ENCODE data around the gene SNED1.

Gene SNED1

DNA sequence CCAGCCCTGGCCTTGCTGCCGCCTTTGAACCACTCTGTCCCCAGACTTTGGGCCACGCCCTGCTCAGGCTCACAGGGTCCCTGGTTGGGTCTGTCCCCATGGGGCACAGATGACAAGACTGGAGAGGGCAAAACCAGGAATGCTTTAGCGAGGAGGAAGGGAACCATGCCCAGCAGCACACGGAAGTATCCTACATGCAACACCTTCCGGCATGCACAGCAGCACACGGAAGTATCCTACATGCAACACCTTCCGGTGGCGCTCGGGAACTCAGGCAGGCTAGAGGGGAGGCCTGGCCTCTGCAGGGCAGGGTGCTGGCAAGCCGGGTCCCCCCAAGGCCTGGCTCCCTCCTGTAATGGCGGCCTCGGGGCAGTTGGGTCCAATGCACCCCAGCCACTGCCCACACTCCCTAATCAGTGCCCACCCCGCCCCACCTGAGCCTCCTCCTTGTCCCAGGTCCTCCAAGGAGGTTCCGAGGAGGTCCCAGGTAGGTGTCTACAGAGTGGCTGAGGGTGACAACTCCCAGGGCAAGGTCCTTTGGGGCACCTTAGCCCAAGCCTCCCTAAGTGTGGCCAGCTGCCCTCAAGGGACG is 33.6 kb upstream of the SNED1 start:
- TF ChIP-seq, protein P1, sequence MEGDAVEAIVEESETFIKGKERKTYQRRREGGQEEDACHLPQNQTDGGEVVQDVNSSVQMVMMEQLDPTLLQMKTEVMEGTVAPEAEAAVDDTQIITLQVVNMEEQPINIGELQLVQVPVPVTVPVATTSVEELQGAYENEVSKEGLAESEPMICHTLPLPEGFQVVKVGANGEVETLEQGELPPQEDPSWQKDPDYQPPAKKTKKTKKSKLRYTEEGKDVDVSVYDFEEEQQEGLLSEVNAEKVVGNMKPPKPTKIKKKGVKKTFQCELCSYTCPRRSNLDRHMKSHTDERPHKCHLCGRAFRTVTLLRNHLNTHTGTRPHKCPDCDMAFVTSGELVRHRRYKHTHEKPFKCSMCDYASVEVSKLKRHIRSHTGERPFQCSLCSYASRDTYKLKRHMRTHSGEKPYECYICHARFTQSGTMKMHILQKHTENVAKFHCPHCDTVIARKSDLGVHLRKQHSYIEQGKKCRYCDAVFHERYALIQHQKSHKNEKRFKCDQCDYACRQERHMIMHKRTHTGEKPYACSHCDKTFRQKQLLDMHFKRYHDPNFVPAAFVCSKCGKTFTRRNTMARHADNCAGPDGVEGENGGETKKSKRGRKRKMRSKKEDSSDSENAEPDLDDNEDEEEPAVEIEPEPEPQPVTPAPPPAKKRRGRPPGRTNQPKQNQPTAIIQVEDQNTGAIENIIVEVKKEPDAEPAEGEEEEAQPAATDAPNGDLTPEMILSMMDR (IDR thresholded peaks at IDR 0.05; ENCODE audit: low read depth, low read length), result no peak
- Histone ChIP-seq H3K27me3 (no peaks in the 10 kb centered on the region), H3K36me3 (no peaks in the 10 kb centered on the region), H3K4me3 (ENCODE audit: low read depth, low read length) (no peak overlapping the region), H3K4me1 (peaks cover 6% of the 10 kb centered on the region), H3K9me3 (no peaks in the 10 kb centered on the region)
- peak; percentile 11 for DNase-seq

DNA sequence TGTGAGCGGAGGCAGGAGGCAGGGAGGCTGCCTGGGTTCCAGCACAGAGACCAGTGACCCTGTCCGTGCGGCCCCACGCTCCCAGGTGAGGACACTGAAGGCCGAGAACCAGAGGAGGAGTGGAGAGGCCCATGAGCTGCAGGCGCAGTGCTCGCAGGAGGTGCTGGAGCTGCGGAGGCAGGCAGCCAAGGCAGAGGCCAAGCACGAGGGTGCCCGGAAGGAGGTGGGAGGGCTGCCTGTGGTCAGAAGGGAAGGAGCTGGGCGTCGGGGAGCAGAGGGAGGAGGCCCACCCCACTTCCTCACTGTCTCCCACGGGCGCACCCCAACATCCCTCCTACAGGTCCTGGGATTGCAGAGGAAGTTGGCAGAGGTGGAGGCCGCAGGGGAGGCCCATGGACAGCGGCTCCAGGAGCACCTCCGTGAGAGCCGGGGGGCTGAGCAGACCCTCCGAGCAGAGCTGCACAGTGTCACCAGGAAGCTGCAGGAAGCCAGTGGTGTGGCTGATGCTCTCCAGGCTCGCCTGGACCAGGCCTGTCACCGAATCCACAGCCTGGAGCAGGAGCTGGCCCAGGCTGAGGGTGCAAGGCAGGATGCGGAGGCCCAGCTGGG is 33.0 kb upstream of the SNED1 start:
- TF ChIP-seq, protein P1 (IDR thresholded peaks at IDR 0.05; ENCODE audit: low read depth, low read length), result no peak
- no peak for DNase-seq

DNA sequence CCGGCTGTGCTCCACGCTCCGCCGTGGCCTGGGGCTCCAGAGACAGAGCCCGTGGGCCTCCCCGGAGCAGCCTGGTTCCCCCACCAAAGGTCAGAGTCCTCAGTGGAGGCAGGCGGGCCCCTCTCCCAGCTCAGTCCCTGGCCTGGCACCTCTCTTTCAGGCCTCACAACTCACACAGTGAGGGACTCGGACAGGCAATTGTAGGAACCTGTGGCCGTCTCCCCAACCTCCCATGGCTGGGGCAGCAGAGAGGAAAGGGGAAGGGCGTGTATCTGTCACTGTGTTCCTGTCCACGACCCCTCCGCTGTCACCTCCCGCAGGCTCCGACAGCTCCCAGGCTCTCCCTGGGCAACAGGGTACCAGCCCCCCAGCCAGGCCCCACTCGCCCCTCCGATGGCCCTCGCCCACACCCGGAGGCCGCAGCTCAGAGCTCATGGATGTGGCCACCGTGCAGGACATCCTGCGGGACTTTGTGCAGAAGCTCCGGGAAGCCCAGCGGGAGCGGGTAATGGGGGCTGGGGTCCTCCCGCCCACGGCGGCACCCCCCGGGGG is 32.4 kb upstream of the SNED1 start:
- TF ChIP-seq, protein P1 (IDR thresholded peaks at IDR 0.05; ENCODE audit: low read depth, low read length), result no peak
- no peaks in the 10 kb centered on the region; the same call in 1 of the 2 replicates for H3K4me1 ChIP-seq
- H3K4me3 ChIP-seq (ENCODE audit: low read depth, low read length), result no peak overlapping the region
- no peaks in the 10 kb centered on the region for H3K9me3 ChIP-seq
- no peaks in the 10 kb centered on the region for H3K27me3 ChIP-seq
- H3K36me3 ChIP-seq, result no peaks in the 10 kb centered on the region
- DNase-seq, result no peak

More for the DNA sequence above, 33.0 kb upstream of the SNED1 start:
- H3K27me3 ChIP-seq, result no peaks in the 10 kb centered on the region
- H3K4me3 ChIP-seq (ENCODE audit: low read depth, low read length), result no peak overlapping the region
- no peaks in the 10 kb centered on the region for H3K36me3 ChIP-seq
- H3K9me3 ChIP-seq, result no peaks in the 10 kb centered on the region
- peaks cover 2% of the 10 kb centered on the region for H3K4me1 ChIP-seq

DNA sequence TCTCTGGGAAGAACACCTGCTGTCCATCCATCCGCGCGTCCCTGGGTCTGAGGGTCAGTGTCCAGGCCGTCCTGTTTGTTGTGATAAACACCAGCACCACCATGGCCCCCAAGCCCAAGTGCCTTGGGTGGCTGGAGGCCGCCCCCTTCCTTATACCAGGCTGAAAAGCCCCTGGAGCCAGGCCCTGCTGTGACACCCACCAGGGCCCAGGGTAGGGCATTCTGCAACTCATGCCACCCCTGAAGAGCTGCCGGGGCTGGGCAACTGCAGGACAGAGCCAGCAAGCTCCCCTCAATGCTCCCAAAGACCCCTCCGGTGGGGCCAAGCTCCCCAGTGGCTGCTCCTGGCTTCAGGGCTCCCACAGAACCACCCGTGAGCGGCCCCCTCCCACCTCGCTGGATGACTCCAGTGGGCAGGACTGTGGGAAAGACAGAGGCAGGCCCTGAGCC is 31.9 kb upstream of the SNED1 start:
- TF ChIP-seq, protein P1 (IDR thresholded peaks at IDR 0.05; ENCODE audit: low read depth, low read length), result no peak
- H3K27me3 ChIP-seq, result no peaks in the 10 kb centered on the region
- no peaks in the 10 kb centered on the region for H3K36me3 ChIP-seq
- no peaks in the 10 kb centered on the region; the same call in 1 of the 2 replicates for H3K4me1 ChIP-seq
- no peaks in the 10 kb centered on the region for H3K9me3 ChIP-seq
- no peak overlapping the region for H3K4me3 ChIP-seq (ENCODE audit: low read depth, low read length)
- peak; percentile 11 for DNase-seq

DNA sequence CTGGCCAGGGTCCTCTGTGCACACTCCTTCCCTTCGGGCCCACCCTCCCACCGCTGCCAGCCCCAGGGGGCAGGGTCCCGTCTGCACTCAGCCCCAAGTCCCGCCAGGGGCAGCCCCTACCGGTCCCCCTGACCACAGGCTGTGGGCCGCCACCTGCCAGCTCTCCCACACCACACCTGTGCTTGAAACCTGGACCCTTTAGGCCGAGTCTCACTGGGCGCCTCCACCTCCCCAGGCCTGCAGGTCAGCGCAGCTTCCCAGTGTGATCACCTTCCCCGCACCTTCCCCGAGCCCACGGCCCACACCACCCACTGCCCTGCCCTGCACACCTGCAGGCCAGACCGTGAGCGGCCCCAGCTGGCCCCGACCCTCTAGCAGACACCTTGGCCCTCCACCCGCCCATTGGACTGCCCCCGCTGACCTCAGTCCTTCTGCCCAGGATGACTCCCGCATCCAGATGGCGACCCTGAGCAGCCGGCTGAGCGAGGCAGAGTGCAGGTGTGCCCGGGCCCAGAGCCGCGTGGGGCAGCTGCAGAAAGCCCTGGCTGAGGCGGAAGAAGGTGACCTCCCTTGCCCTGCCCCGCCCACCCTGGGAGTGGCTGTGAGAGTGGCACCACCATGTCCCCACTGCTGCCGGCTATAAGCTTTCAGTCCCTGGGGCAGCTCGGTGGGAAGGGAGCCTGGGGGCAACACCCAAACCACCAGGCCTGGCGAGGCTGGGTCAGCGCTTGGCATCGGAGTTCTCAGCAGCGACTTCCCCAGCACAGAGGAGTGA is 31.3 kb upstream of the SNED1 start:
- H3K4me1 ChIP-seq, result no peaks in the 10 kb centered on the region; the same call in 1 of the 2 replicates
- TF ChIP-seq, protein P1 (IDR thresholded peaks at IDR 0.05; ENCODE audit: low read depth, low read length), result no peak
- H3K36me3 ChIP-seq, result no peaks in the 10 kb centered on the region
- H3K4me3 ChIP-seq (ENCODE audit: low read depth, low read length), result no peak overlapping the region
- no peaks in the 10 kb centered on the region for H3K27me3 ChIP-seq
- no peaks in the 10 kb centered on the region for H3K9me3 ChIP-seq
- peak; percentile 14 for DNase-seq
